Endothelial cell of umbilical vein (primary cell): ENCODE measurements around the gene COPS9. TPM values are rescaled to one million over a fixed set of nuclear protein-coding genes. Genes with fewer than 3 reads are reported as not detected.

ENCODE experiments used
- BruUV-seq: library from RNA; stranded (reverse); fragments of 400-500 nt; replicated peaks from 2 replicates; lab custom pipeline; 2021; lab: Mats Ljungman, UMichigan
- CTCF ChIA-PET: fragments of 300-600, 350-600 bp; sonication (Branson Sonifier 250); formaldehyde crosslinking; loops from one replicate; lab custom pipeline; 2021; ENCODE audit warnings: antibody characterized with exemption, inconsistent platforms; lab: Charles Lee
- POLR2A ChIA-PET: fragments of 300-600, 350-600 bp; sonication (Branson Sonifier 250); formaldehyde crosslinking; loops from one replicate; lab custom pipeline; 2021; ENCODE audit warnings: antibody characterized with exemption, inconsistent platforms; lab: Charles Lee
- DNase-seq: peaks from one replicate; pipeline ENCODE4 v3.0.0-alpha.2; 2011; ENCODE audit warnings: low read depth, low spot score
- FAIRE-seq: peaks from 2 replicates; lab custom pipeline; 2011; peaks lifted over from hg19 to GRCh38; lab: Jason Lieb, UNC
- H2AFZ ChIP-seq: 2 replicates; pipeline ENCODE4 v1.6.0; 2012; ENCODE audit warnings: low read depth, low read length, control low read depth, inconsistent platforms
- H3K27ac ChIP-seq: 2 replicates; pipeline ENCODE4 v1.5.1; 2011; ENCODE audit warnings: low read depth, mild to moderate bottlenecking, control low read depth, low read length, moderate library complexity; ENCODE audit not compliant: insufficient read depth
- H3K27me3 ChIP-seq, 2 experiments: 2 replicates each; pipeline versions ENCODE4 v1.6.0 to v1.6.1; 2011; ENCODE audit warnings: low read length in 2 of 2, mixed read lengths in 1 of 2; ENCODE audit not compliant: control insufficient read depth in 2 of 2, insufficient read depth in 2 of 2
- H3K36me3 ChIP-seq, 2 experiments: 2 replicates in 1 of 2; 3 replicates in 1 of 2; pipeline ENCODE4 v1.5.1; 2011; ENCODE audit warnings: low read length in 2 of 2, mild to moderate bottlenecking in 1 of 2, moderate library complexity in 1 of 2; ENCODE audit not compliant: control insufficient read depth in 2 of 2, insufficient read depth in 2 of 2; ENCODE audit errors: extremely low read depth in 1 of 2
- H3K4me1 ChIP-seq: 3 replicates; pipeline ENCODE4 v1.5.1; 2011; ENCODE audit warnings: mild to moderate bottlenecking, low read length; ENCODE audit not compliant: control insufficient read depth, insufficient read depth; ENCODE audit errors: extremely low read depth
- H3K4me2 ChIP-seq: 2 replicates; pipeline ENCODE4 v1.6.1; 2011; ENCODE audit warnings: low read length, control low read depth, mixed read lengths; ENCODE audit not compliant: insufficient read depth
- H3K4me3 ChIP-seq, 3 experiments: fragments of 200-600 bp in 1 of 3; sonication (generic), shearing (Covaris generic) in 1 of 3; replicated peaks in 1 of 3; 2 replicates each; pipeline ENCODE4 v1.5.1; 2011 to 2016; ENCODE audit warnings: control low read depth in 3 of 3, low read length in 3 of 3, mild to moderate bottlenecking in 2 of 3, inconsistent platforms in 1 of 3, low read depth in 1 of 3, moderate library complexity in 1 of 3; ENCODE audit not compliant: insufficient read depth in 1 of 3
- H3K79me2 ChIP-seq: 2 replicates; pipeline ENCODE4 v1.6.0; 2012; ENCODE audit warnings: low read length, inconsistent platforms; ENCODE audit not compliant: control insufficient read depth, insufficient read depth
- H3K9ac ChIP-seq: replicated peaks from 2 replicates; pipeline ENCODE3; 2011; ENCODE audit warnings: low read length, control low read depth; ENCODE audit not compliant: insufficient read depth; ENCODE audit errors: extremely low read depth
- H3K9me1 ChIP-seq: replicated peaks from 3 replicates; pipeline ENCODE4 v1.6.0; 2011; ENCODE audit warnings: mild to moderate bottlenecking, low read length; ENCODE audit not compliant: control insufficient read depth, insufficient read depth; ENCODE audit errors: extremely low read depth
- H3K9me3 ChIP-seq: replicated peaks from 2 replicates; pipeline ENCODE4 v1.5.1; 2012; ENCODE audit warnings: low read length, inconsistent platforms; ENCODE audit not compliant: control insufficient read depth, insufficient read depth
- H4K20me1 ChIP-seq: replicated peaks from 2 replicates; pipeline ENCODE3; 2011; ENCODE audit warnings: mild to moderate bottlenecking, low read length; ENCODE audit not compliant: control insufficient read depth, insufficient read depth; ENCODE audit errors: extremely low read depth
- EZH2 ChIP-seq: IDR thresholded peaks from 2 replicates; pipeline ENCODE4 v1.6.1; 2012; ENCODE audit warnings: borderline replicate concordance, low read depth, mild to moderate bottlenecking, moderate library complexity, low read length, inconsistent platforms; ENCODE audit not compliant: severe bottlenecking
- FOS ChIP-seq: IDR thresholded peaks from 2 replicates; pipeline ENCODE4 v1.6.1; 2011; ENCODE audit warnings: mild to moderate bottlenecking, low read length, moderate library complexity, borderline replicate concordance; ENCODE audit not compliant: insufficient read depth
- GATA2 ChIP-seq: IDR thresholded peaks from 2 replicates; pipeline ENCODE4 v1.7.0; 2011; ENCODE audit warnings: low read depth, mild to moderate bottlenecking, moderate library complexity, mixed read lengths, low read length; ENCODE audit not compliant: insufficient read length, insufficient read depth
- JUN ChIP-seq: IDR thresholded peaks from 2 replicates; pipeline ENCODE4 v1.6.1; 2011; ENCODE audit warnings: borderline replicate concordance, low read depth; ENCODE audit not compliant: insufficient read length, insufficient read depth
- MYC ChIP-seq: IDR thresholded peaks from one replicate; pipeline ENCODE4 v1.6.1; 2011; ENCODE audit warnings: mild to moderate bottlenecking, low read depth, low read length
- POLR2A ChIP-seq: IDR thresholded peaks from 2 replicates; pipeline ENCODE4 v1.6.1; 2012; ENCODE audit warnings: low read depth, mild to moderate bottlenecking, control low read depth, low read length
- POLR2AphosphoS5 ChIP-seq: IDR thresholded peaks from 2 replicates; pipeline ENCODE4 v1.6.1; 2012; ENCODE audit warnings: low read depth, mild to moderate bottlenecking, control low read depth, low read length, moderate library complexity; ENCODE audit not compliant: insufficient read depth
- dilution Hi-C: fragments of 300-500 bp; cut with MboI; formaldehyde crosslinking; loops from one replicate; pipeline ENCODE4 v1.15.0; 2019; ENCODE audit warnings: low sequenced_read_pairs; ENCODE audit not compliant: extremely low pct_ligation_motif_present
- intact Hi-C: fragments of 100-400 bp; cut with micrococcal nuclease; formaldehyde crosslinking; loops from one replicate; pipeline ENCODE4 v1.10.0; 2022
- polyA plus RNA-seq, 4 experiments: library from polyadenylated mRNA; depleted of rRNA in 3 of 4; stranded (reverse) in 3 of 4; unstranded in 1 of 4; fragments of >200 nt; gene quantifications; 2 replicates each; pipeline versions ENCODE4 v1.2.1 to v1.2.3, GENCODE V29; 2011 to 2012; ENCODE audit warnings: missing spikeins in 1 of 4
- total RNA-seq: library from RNA; stranded (reverse); gene quantifications from 2 replicates; pipeline ENCODE4 v1.2.3, GENCODE V29; 2021
- TF ChIP-seq, protein P1 (sequence below), 2 donors: IDR thresholded peaks; 1 replicate in 1 of 2; 2 replicates in 1 of 2; pipeline ENCODE4 v1.5.1; 2011; ENCODE audit warnings: low read length in 2 of 2, mild to moderate bottlenecking in 2 of 2, moderate library complexity in 2 of 2, control low read depth in 1 of 2, inconsistent platforms in 1 of 2, low read depth in 1 of 2; ENCODE audit not compliant: insufficient read depth in 1 of 2; ENCODE audit errors: extremely low read depth in 1 of 2
- TF ChIP-seq, protein P2 (sequence below): IDR thresholded peaks from 2 replicates; pipeline ENCODE4 v1.6.1; 2011; ENCODE audit not compliant: insufficient read depth, insufficient read length

COPS9 gene
- total and polyA plus RNA-seq, 2 donors (not counting 3 experiments of a cell fraction or from before 2014, with no cell fraction given), result 196 to 361 TPM

DNA sequence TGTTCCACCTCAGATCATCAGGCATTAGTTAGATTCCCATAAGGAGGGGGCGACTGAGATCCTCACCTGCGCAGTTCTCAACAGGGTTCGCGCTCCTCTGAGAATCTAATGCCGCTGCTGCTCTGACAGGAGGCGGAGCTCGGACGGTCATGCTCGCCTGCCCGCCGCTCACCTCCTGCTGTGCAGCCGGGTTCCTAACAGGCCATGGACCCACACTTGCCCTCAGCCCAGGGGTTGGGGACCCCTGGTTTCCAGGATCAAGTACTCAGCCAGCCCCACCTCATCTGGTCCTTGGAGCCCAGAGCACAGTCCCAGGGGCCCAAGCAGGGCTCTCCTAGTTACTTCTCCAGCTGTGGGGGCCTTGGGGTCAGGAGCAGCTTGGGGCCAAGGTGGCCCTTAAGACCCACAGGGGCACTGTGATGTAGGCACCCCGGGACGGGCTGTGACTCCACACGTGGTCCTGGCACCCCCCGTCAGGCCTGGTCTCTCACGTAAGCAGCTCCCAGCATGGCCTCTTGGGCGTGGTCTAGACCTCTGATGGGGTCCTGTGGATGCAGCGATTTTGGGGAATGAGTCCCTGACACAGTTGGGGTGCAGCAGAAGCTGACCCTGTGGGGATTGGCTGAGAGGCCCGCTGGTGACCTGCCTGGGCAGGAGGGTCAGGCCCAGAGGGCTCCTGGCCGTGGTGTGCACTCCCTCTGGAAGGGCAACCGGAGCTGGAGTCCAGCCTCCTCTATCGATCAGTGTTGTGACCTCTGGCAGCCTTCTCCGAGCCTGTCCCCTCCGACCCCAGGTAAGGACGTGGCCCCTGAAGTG, 32.6 kb upstream of the COPS9 start:
- BruUV-seq, result no TSS peak
- no peak overlapping the region for H2AFZ ChIP-seq
- ChIA-PET POLR2A (no interaction called here), CTCF (no interaction called here)
- FAIRE-seq (no peak), DNase-seq (no peak)
- dilution Hi-C loops (no loop called here), intact Hi-C loops (no loop called here)
- no peak overlapping the region for H3K4me3 ChIP-seq
- no peaks in the 10 kb centered on the region for H3K4me1 ChIP-seq
- H3K9me1 ChIP-seq, result no peaks in the 10 kb centered on the region
- no peaks in the 10 kb centered on the region for H3K36me3 ChIP-seq
- H3K79me2 ChIP-seq, result no peaks in the 10 kb centered on the region
- H3K27ac ChIP-seq, result no peak overlapping the region
- H4K20me1 ChIP-seq, result no peaks in the 10 kb centered on the region
- TF ChIP-seq POLR2A (no peak), POLR2AphosphoS5 (no peak), EZH2 (no peak), FOS (no peak), JUN (no peak), GATA2 (no peak), MYC (no peak)
- TF ChIP-seq, protein P1, sequence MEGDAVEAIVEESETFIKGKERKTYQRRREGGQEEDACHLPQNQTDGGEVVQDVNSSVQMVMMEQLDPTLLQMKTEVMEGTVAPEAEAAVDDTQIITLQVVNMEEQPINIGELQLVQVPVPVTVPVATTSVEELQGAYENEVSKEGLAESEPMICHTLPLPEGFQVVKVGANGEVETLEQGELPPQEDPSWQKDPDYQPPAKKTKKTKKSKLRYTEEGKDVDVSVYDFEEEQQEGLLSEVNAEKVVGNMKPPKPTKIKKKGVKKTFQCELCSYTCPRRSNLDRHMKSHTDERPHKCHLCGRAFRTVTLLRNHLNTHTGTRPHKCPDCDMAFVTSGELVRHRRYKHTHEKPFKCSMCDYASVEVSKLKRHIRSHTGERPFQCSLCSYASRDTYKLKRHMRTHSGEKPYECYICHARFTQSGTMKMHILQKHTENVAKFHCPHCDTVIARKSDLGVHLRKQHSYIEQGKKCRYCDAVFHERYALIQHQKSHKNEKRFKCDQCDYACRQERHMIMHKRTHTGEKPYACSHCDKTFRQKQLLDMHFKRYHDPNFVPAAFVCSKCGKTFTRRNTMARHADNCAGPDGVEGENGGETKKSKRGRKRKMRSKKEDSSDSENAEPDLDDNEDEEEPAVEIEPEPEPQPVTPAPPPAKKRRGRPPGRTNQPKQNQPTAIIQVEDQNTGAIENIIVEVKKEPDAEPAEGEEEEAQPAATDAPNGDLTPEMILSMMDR (IDR thresholded peaks at IDR 0.05; ENCODE audit: extremely low read depth in 1 of 2, insufficient read depth in 1 of 2, low read depth in 1 of 2, low read length in 2 of 2), result no peak
- TF ChIP-seq, protein P2, sequence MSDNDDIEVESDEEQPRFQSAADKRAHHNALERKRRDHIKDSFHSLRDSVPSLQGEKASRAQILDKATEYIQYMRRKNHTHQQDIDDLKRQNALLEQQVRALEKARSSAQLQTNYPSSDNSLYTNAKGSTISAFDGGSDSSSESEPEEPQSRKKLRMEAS, result no peak
- no peak overlapping the region for H3K4me2 ChIP-seq
- H3K9me3 ChIP-seq, result no peaks in the 10 kb centered on the region
- H3K9ac ChIP-seq, result no peak overlapping the region
- no peaks in the 10 kb centered on the region for H3K27me3 ChIP-seq
